Neural cell (in vitro differentiated cells): ENCODE data around the gene RFPL2. TPM values are rescaled to one million over a fixed set of nuclear protein-coding genes. Genes with fewer than 3 reads are reported as not detected.

Experiments used
- H2AFZ ChIP-seq: fragments of 200-600, 300-800 bp; sonication (generic), shearing (Covaris generic); 2 replicates; pipeline ENCODE4 v1.6.0; 2014; ENCODE audit warnings: low read depth, mild to moderate bottlenecking, antibody characterized with exemption, low read length, moderate library complexity
- H3F3A ChIP-seq: fragments of 200-600 bp; shearing (Covaris generic); 2 replicates; pipeline ENCODE4 v1.6.1; 2016; ENCODE audit warnings: mild to moderate bottlenecking, moderate library complexity, mixed read lengths, antibody characterized with exemption, low read length; ENCODE audit not compliant: insufficient read depth, poor library complexity, severe bottlenecking
- H3K27ac ChIP-seq: fragments of 200-600, 300-800 bp; sonication (generic), shearing (Covaris generic); 2 replicates; pipeline ENCODE4 v1.5.1; 2014; ENCODE audit warnings: mild to moderate bottlenecking, low read length, moderate library complexity
- H3K27me3 ChIP-seq: fragments of 300-800, 200-600 bp; sonication (generic), shearing (Covaris generic); 2 replicates; pipeline ENCODE4 v1.6.0; 2014; ENCODE audit warnings: mild to moderate bottlenecking, low read depth, low read length, moderate library complexity; ENCODE audit not compliant: insufficient read depth
- H3K36me3 ChIP-seq: fragments of 300-800, 200-600 bp; sonication (generic), shearing (Covaris generic); 2 replicates; pipeline ENCODE4 v1.5.1; 2014; ENCODE audit warnings: mild to moderate bottlenecking, antibody characterized with exemption, low read length, moderate library complexity; ENCODE audit not compliant: insufficient read depth
- H3K4me2 ChIP-seq: fragments of 300-800, 200-600 bp; sonication (generic), shearing (Covaris generic); 2 replicates; pipeline ENCODE4 v1.6.0; 2014; ENCODE audit warnings: mild to moderate bottlenecking, low read length
- H3K4me3 ChIP-seq: fragments of 300-800, 200-600 bp; sonication (generic), shearing (Covaris generic); 2 replicates; pipeline ENCODE4 v1.5.1; 2014; ENCODE audit warnings: mild to moderate bottlenecking, low read length, moderate library complexity
- H3K79me2 ChIP-seq: fragments of 200-600 bp; shearing (Covaris generic); replicated peaks from 2 replicates; pipeline ENCODE4 v1.6.0; 2014; ENCODE audit warnings: mild to moderate bottlenecking, low read length, moderate library complexity; ENCODE audit not compliant: insufficient read depth
- H3K9ac ChIP-seq: fragments of 300-800, 200-600 bp; sonication (generic), shearing (Covaris generic); 2 replicates; pipeline ENCODE4 v1.6.1; 2016; ENCODE audit warnings: mild to moderate bottlenecking, low read length, mixed read lengths
- H3K9me2 ChIP-seq: fragments of 200-600 bp; shearing (Covaris generic); 2 replicates; pipeline ENCODE4 v1.6.1; 2016; ENCODE audit warnings: mild to moderate bottlenecking, low read length, mixed read lengths; ENCODE audit not compliant: insufficient read depth
- H3K9me3 ChIP-seq: fragments of 200-600, 300-800 bp; sonication (generic), shearing (Covaris generic); 2 replicates; pipeline ENCODE4 v1.6.1; 2016; ENCODE audit warnings: mild to moderate bottlenecking, mixed run types, low read length, moderate library complexity, mixed read lengths
- H4K20me1 ChIP-seq: fragments of 200-600 bp; shearing (Covaris generic); 2 replicates; pipeline ENCODE4 v1.6.1; 2016; ENCODE audit warnings: mild to moderate bottlenecking, mixed run types; ENCODE audit not compliant: insufficient read depth
- CTCF ChIP-seq: fragments of 450-650 bp; IDR thresholded peaks from 2 replicates; pipeline ENCODE4 v1.5.1; 2014; ENCODE audit warnings: antibody characterized with exemption, mild to moderate bottlenecking, moderate library complexity; ENCODE audit not compliant: poor library complexity, severe bottlenecking
- EP300 ChIP-seq: fragments of 450-650 bp; conservative IDR thresholded peaks from 2 replicates; pipeline ENCODE4 v1.6.1; 2014; ENCODE audit warnings: antibody characterized with exemption, mild to moderate bottlenecking, moderate library complexity; ENCODE audit not compliant: poor library complexity, severe bottlenecking
- EZH2 ChIP-seq: fragments of 200-600, 300-800 bp; shearing (Covaris generic), sonication (generic); IDR thresholded peaks from 2 replicates; pipeline ENCODE4 v1.6.1; 2014; ENCODE audit warnings: antibody characterized with exemption, low read length, borderline replicate concordance, mild to moderate bottlenecking; ENCODE audit not compliant: insufficient read depth, poor library complexity, severe bottlenecking
- MXI1 ChIP-seq: fragments of 450-650 bp; conservative IDR thresholded peaks from 2 replicates; pipeline ENCODE4 v1.6.1; 2014; ENCODE audit warnings: antibody characterized with exemption, mild to moderate bottlenecking; ENCODE audit not compliant: poor library complexity, severe bottlenecking
- POLR2AphosphoS5 ChIP-seq: IDR thresholded peaks from 2 replicates; pipeline ENCODE4 v1.6.1; 2012
- RAD21 ChIP-seq: fragments of 450-650 bp; conservative IDR thresholded peaks from 2 replicates; pipeline ENCODE4 v1.6.1; 2014; ENCODE audit warnings: antibody characterized with exemption, mild to moderate bottlenecking, moderate library complexity
- REST ChIP-seq: IDR thresholded peaks from 2 replicates; pipeline ENCODE4 v1.6.1; 2012; ENCODE audit warnings: borderline replicate concordance
- SMC3 ChIP-seq: fragments of 450-650 bp; conservative IDR thresholded peaks from 2 replicates; pipeline ENCODE4 v1.6.1; 2014; ENCODE audit warnings: antibody characterized with exemption, mild to moderate bottlenecking, moderate library complexity; ENCODE audit not compliant: poor library complexity
- TAF1 ChIP-seq: IDR thresholded peaks from 2 replicates; pipeline ENCODE4 v1.6.1; 2012; ENCODE audit warnings: low read depth
- polyA plus RNA-seq: library from polyadenylated mRNA; depleted of rRNA; stranded (reverse); fragments of >200 nt; gene quantifications from 2 replicates; pipeline ENCODE4 v1.2.3, GENCODE V29; 2014

RFPL2 gene
- polyA plus RNA-seq, 1 donor from 2014 or later, result 9.7 TPM

- Histone ChIP-seq H3K27me3 (peaks cover 27% of the 10 kb centered on the region), H3K36me3 (no peaks in the 10 kb centered on the region), H3F3A (peaks cover 6% of the 10 kb centered on the region), H3K9me2 (no peaks in the 10 kb centered on the region), H3K79me2 (no peaks in the 10 kb centered on the region), H3K9ac (no peak overlapping the region), H4K20me1 (no peaks in the 10 kb centered on the region), H3K9me3 (no peaks in the 10 kb centered on the region), H2AFZ (no peak overlapping the region), H3K27ac (no peak overlapping the region), H3K4me2 (no peak overlapping the region), H3K4me3 (no peak overlapping the region)
- TF ChIP-seq MXI1, result no peak
Measured at GRCh38 chr22:32200752-32201151, 4.1 kb downstream of the RFPL2 start.

GRCh38 chr22:32199961-32200360 is 4.9 kb downstream of the RFPL2 start:
- no peak overlapping the region for H3K27ac ChIP-seq
- H3K36me3 ChIP-seq, result no peaks in the 10 kb centered on the region
- peaks cover 27% of the 10 kb centered on the region for H3K27me3 ChIP-seq
- H3K79me2 ChIP-seq, result no peaks in the 10 kb centered on the region
- H3K9me3 ChIP-seq, result no peaks in the 10 kb centered on the region
- H3K4me3 ChIP-seq, result no peak overlapping the region
- H3K9me2 ChIP-seq, result no peaks in the 10 kb centered on the region
- no peak overlapping the region for H2AFZ ChIP-seq
- H3K4me2 ChIP-seq, result no peak overlapping the region
- TF ChIP-seq SMC3, result no peak
- no peak for TF ChIP-seq EZH2
- no peak for TF ChIP-seq MXI1
- no peak for TF ChIP-seq RAD21
- no peak for TF ChIP-seq EP300
- no peak for TF ChIP-seq TAF1
- TF ChIP-seq CTCF, result no peak
- no peak for TF ChIP-seq REST
- no peak for TF ChIP-seq POLR2AphosphoS5
- no peak overlapping the region for H3K9ac ChIP-seq
- H3F3A ChIP-seq, result peaks cover 6% of the 10 kb centered on the region
- no peaks in the 10 kb centered on the region for H4K20me1 ChIP-seq

- no peaks in the 10 kb centered on the region for H3K9me3 ChIP-seq
- H3K4me2 ChIP-seq, result no peak overlapping the region
- H3K4me3 ChIP-seq, result no peak overlapping the region
- H3F3A ChIP-seq, result peaks cover 4% of the 10 kb centered on the region
- H3K9ac ChIP-seq, result no peak overlapping the region
- H2AFZ ChIP-seq, result no peak overlapping the region
- no peak for TF ChIP-seq MXI1
- no peak for TF ChIP-seq REST
- TF ChIP-seq EP300, result no peak
- TF ChIP-seq RAD21, result no peak
- no peak for TF ChIP-seq EZH2
- no peak for TF ChIP-seq TAF1
- TF ChIP-seq POLR2AphosphoS5, result no peak
- TF ChIP-seq SMC3, result no peak
- TF ChIP-seq CTCF, result no peak
- peaks cover 27% of the 10 kb centered on the region for H3K27me3 ChIP-seq
- no peaks in the 10 kb centered on the region for H3K36me3 ChIP-seq
- no peak overlapping the region for H3K27ac ChIP-seq
- no peaks in the 10 kb centered on the region for H3K9me2 ChIP-seq
- H4K20me1 ChIP-seq, result no peaks in the 10 kb centered on the region
- H3K79me2 ChIP-seq, result no peaks in the 10 kb centered on the region
Measured at GRCh38 chr22:32199341-32199740, 5.5 kb downstream of the RFPL2 start.
